SK-N-MC (cell line): ENCODE data around the gene FLRT1.

Experiments
- DNase-seq: peaks from one replicate; pipeline ENCODE4 v3.0.0-alpha.2; 2011; ENCODE audit warnings: low read depth, low spot score
- H3K27ac ChIP-seq: fragments of 200-600 bp; sonication (generic); 2 replicates; pipeline ENCODE4 v1.5.1; 2016; ENCODE audit warnings: mixed run types
- H3K36me3 ChIP-seq: fragments of 200-600 bp; sonication (generic); 2 replicates; pipeline ENCODE4 v1.6.1; 2017; ENCODE audit warnings: antibody characterized with exemption, low read length, mixed read lengths; ENCODE audit not compliant: insufficient read depth
- H3K4me3 ChIP-seq: fragments of 200-600 bp; sonication (generic); 2 replicates; pipeline ENCODE4 v1.5.1; 2016
- H3K9ac ChIP-seq: fragments of 200-600 bp; sonication (generic); 2 replicates; pipeline ENCODE4 v1.8.0; 2017; ENCODE audit warnings: mixed run types, mixed read lengths; ENCODE audit not compliant: insufficient read length
- H3K9me3 ChIP-seq: fragments of 200-600 bp; sonication (generic); 2 replicates; pipeline ENCODE4 v1.6.1; 2017; ENCODE audit warnings: low read depth, mild to moderate bottlenecking, antibody characterized with exemption, low read length, moderate library complexity, mixed read lengths
- EZH2 ChIP-seq: fragments of 200-600 bp; sonication (generic); IDR thresholded peaks from one replicate; pipeline ENCODE4 v1.6.1; 2017; ENCODE audit warnings: antibody characterized with exemption
- FOXP2 ChIP-seq: optimal IDR thresholded peaks from 2 replicates; pipeline ENCODE3; 2011; ENCODE audit warnings: mild to moderate bottlenecking, moderate library complexity; ENCODE audit not compliant: insufficient read depth; ENCODE audit errors: extremely low read length, control extremely low read depth
- POLR2AphosphoS5 ChIP-seq: IDR thresholded peaks from 2 replicates; pipeline ENCODE4 v1.6.1; 2012; ENCODE audit warnings: mild to moderate bottlenecking, low read depth, low read length, borderline replicate concordance

The FLRT1 gene

GRCh38 chr11:63997104-63997700, 38.5 kb upstream of the FLRT1 start:
- Histone ChIP-seq H3K27ac (no peak overlapping the region), H3K4me3 (no peak overlapping the region), H3K9ac (no peak overlapping the region), H3K36me3 (peaks cover 27% of the 10 kb centered on the region; the same call in 1 of the 2 replicates), H3K9me3 (no peaks in the 10 kb centered on the region)
- TF ChIP-seq EZH2 = no peak
- TF ChIP-seq POLR2AphosphoS5 = no peak
- no peak for TF ChIP-seq FOXP2
- no peak for DNase-seq

- Histone ChIP-seq H3K4me3 (no peak overlapping the region), H3K9ac (no peak overlapping the region)
- TF ChIP-seq FOXP2 (no peak), POLR2AphosphoS5 (no peak), EZH2 (no peak)
Observed at GRCh38 chr11:63997801-63998337, 37.9 kb upstream of the FLRT1 start.

GRCh38 chr11:63998558-63999348, 37.0 kb upstream of the FLRT1 start:
- no peak overlapping the region for H3K4me3 ChIP-seq
- H3K9me3 ChIP-seq = no peaks in the 10 kb centered on the region
- H3K36me3 ChIP-seq = peaks cover 26% of the 10 kb centered on the region; the same call in 1 of the 2 replicates
- DNase-seq = no peak
- TF ChIP-seq POLR2AphosphoS5 = no peak
- no peak for TF ChIP-seq EZH2
- no peak for TF ChIP-seq FOXP2
- H3K27ac ChIP-seq = no peak overlapping the region
- no peak overlapping the region for H3K9ac ChIP-seq

More at GRCh38 chr11:63997801-63998337, 37.9 kb upstream of the FLRT1 start:
- peaks cover 27% of the 10 kb centered on the region; the same call in 1 of the 2 replicates for H3K36me3 ChIP-seq
- no peak overlapping the region for H3K27ac ChIP-seq
- no peaks in the 10 kb centered on the region for H3K9me3 ChIP-seq
- DNase-seq = no peak

- no peaks in the 10 kb centered on the region for H3K9me3 ChIP-seq
- no peak overlapping the region for H3K9ac ChIP-seq
- peaks cover 24% of the 10 kb centered on the region; the same call in 1 of the 2 replicates for H3K36me3 ChIP-seq
- TF ChIP-seq EZH2 = no peak
- peak; percentile 55; the same call in 1 of the 2 replicates for TF ChIP-seq POLR2AphosphoS5
- peak overlapping the region; percentile 49 for H3K4me3 ChIP-seq
- no peak for DNase-seq
- H3K27ac ChIP-seq = no peak overlapping the region
Observed at GRCh38 chr11:63999349-64000025, 36.2 kb upstream of the FLRT1 start.

- no peak for DNase-seq
- Histone ChIP-seq H3K9ac (no peak overlapping the region), H3K4me3 (peak overlapping the region; percentile 49)
Observed at GRCh38 chr11:64000026-64000739, 35.5 kb upstream of the FLRT1 start.

GRCh38 chr11:64000740-64001483, 34.8 kb upstream of the FLRT1 start:
- no peak for DNase-seq
- Histone ChIP-seq H3K9me3 (no peaks in the 10 kb centered on the region), H3K4me3 (no peak overlapping the region), H3K27ac (no peak overlapping the region), H3K36me3 (peaks cover 19% of the 10 kb centered on the region; the same call in 1 of the 2 replicates), H3K9ac (no peak overlapping the region)
- TF ChIP-seq POLR2AphosphoS5 (no peak), FOXP2 (no peak), EZH2 (no peak)

More at GRCh38 chr11:64000026-64000739, 35.5 kb upstream of the FLRT1 start:
- Histone ChIP-seq H3K27ac (no peak overlapping the region), H3K9me3 (no peaks in the 10 kb centered on the region), H3K36me3 (peaks cover 19% of the 10 kb centered on the region; the same call in 1 of the 2 replicates)
- TF ChIP-seq EZH2 (no peak), FOXP2 (peak; percentile 21), POLR2AphosphoS5 (no peak)
